ENCODE measurements around the gene BLNK.

DNA sequence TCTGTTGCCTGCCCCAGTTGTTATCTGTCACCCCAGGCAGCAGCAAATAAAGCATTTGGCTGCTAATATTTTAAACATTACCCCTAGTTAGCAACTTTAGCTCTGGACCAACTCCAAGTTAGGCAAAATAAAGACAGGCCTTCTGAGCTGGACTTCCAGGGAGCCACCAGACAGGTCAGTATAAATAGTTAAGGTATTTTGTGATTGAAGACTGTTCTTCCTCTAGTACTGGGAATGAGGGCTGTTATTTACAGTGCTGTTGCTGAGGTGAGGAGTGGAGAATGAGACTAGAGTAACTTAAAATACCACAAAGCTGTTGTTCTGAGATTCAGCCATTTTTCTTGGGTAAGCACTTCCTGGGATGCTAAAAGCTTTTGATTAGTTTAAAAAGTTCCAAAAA lies 101.1 kb downstream of the BLNK start:
- TF ChIP-seq CTCF (IDR thresholded peaks at IDR 0.05) (no peak), EZH2 (IDR thresholded peaks at IDR 0.05; ENCODE audit: borderline replicate concordance, insufficient read depth, low read depth, low read length, poor library complexity, severe bottlenecking) (no peak)

All from B cell (primary cell).